ENCODE data around the gene KLHL11.

KLHL11 gene, protein sequence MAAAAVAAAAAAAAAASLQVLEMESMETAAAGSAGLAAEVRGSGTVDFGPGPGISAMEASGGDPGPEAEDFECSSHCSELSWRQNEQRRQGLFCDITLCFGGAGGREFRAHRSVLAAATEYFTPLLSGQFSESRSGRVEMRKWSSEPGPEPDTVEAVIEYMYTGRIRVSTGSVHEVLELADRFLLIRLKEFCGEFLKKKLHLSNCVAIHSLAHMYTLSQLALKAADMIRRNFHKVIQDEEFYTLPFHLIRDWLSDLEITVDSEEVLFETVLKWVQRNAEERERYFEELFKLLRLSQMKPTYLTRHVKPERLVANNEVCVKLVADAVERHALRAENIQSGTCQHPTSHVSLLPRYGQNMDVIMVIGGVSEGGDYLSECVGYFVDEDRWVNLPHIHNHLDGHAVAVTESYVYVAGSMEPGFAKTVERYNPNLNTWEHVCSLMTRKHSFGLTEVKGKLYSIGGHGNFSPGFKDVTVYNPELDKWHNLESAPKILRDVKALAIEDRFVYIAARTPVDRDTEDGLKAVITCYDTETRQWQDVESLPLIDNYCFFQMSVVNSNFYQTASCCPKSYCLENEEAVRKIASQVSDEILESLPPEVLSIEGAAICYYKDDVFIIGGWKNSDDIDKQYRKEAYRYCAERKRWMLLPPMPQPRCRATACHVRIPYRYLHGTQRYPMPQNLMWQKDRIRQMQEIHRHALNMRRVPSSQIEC

DNA sequence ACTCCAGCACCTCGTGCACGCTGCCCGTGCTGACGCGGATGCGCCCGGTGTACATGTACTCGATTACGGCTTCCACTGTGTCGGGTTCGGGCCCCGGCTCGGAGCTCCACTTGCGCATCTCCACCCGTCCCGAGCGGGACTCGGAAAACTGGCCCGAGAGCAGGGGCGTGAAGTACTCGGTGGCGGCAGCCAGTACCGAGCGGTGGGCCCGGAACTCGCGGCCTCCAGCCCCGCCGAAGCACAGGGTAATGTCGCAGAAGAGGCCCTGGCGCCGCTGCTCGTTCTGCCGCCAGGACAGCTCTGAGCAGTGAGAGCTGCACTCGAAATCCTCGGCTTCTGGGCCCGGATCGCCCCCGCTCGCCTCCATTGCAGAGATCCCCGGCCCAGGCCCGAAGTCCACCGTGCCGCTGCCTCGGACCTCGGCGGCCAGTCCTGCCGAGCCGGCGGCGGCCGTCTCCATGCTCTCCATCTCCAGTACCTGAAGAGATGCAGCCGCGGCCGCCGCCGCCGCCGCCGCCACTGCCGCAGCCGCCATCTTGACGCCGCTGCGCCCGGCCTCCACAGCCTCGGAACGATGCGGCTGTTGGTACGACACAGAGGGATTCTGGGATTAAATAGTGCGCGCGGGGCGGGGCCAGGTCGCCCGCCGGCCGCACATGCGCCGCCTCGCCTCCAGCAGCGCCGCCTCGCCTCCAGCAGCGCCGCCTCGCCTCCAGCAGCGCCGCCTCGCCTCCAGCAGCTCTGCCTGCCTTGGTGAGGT is at the start of gene KLHL11:
Gene KLHL11, minus strand, starts transcription at position 588 of the 760 bp plus-strand sequence. Its CDS starts 53 bp downstream, at position 535.
- peak; percentile 70 to 77 for DNase-seq (ENCODE audit: low read depth in 2 of 2)

DNA sequence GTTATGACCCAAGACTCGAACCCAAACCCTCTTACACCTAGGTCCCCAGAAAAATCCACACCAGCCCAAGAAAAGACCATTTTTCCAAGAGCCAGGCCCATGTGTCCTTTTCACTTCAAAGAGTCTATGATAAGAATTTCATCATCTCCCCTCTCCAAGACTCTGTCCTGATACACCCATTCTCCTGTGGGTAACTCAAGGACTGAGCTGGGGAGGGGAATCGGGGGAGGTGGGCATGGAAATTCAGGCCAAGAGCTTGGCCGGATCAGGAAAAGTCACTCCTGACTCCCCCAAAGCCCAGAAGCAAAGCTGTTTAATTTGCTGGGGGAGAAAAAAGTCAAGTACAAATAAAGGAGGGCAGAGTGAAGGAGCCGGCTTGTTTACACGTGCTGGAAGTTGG is 49.8 kb upstream of the KLHL11 start:
- no peak for DNase-seq (ENCODE audit: low read depth in 2 of 2)

DNA sequence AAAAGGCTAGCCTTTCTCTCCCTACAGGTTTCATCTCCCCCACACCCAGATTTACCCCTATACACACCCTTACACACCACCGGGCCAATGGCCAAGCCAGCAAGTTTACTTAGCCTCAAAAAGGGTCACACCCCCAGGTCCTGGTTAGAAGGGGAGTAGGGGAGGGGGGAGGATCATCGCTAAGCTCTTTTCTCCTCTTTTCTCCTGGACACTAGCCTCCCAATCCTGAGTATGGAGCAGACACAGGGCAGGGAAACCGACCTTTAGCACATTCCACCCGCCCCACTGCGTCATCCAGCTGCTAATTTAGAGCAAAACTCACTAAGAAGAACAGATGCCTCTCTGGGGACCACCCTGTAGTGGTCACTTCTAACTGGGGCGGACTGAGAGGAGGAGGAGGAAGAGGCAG is 49.1 kb upstream of the KLHL11 start:
- DNase-seq (ENCODE audit: low read depth in 2 of 2) = no peak

DNA sequence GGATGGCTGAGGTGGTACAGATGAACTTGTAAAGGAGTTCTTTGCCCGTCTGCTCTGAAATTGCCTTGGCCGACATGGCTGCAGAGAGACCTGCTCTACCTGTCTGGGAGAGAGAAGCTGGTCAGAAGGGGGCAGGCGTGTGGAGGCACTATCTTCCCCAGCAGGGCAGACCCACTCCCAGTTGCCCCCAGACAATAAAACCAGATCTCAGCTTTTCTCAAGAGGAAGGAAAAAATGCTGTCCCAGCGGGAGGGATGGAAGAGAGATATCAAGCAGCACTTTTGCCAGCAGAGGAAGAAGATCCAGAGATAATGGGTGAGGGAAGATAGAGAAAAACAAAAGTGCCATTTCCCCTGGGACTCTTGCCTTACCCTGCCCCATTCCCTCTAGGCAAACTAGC is 48.6 kb upstream of the KLHL11 start:
- no peak for DNase-seq (ENCODE audit: low read depth in 2 of 2)

DNA sequence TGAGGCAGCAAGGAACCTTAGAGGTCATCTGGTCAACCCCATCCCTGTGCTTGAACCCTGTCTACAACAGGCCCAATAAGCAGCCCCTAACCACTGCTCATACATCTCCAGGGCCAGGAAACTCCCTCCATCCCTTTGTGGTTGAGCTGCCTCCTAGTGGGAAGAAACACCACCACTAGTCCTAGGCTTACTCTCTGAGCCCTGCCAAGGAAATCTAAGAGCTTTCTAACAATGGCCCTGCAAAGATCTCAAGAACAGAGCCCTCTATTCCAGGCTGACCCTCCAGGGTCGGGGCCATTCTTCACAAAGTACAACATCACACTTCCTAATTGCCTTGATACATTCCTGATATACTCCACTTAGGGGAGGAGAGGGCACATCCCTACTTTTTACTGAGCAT is 47.7 kb upstream of the KLHL11 start:
- DNase-seq (ENCODE audit: low read depth in 2 of 2) = no peak

DNA sequence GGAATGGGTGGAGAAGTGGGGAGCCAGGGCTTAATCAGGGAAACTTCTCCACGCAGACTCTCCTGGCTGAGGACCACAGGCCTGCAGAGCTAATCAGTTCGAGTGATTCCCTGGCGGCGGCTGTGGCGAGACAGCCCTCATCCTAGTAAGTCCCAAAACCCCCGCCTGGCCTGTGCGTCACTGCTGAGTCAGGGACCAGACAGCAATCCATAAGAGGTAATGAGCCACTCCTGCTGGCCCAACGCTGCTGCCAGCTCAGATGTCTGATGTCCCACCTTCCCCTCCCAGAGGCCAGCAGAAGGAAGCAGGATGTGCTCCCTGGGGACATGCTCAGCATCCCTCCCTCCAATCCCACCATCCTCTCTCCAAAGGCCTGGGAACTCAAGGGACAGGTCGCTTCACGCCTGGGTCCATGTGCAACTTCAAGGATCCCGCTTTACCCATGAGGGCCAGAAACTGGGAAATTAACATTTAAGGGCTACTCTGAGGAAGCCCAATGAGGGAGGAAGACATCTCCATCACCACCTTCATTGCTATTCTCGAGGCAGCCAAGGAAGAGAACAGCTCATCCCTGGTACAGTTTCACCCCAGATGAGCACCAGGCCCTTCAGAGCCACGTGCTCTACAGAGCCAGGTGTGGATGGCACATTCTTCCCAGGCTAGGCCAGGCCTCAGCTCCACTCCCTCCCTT is 45.6 kb upstream of the KLHL11 start:
- no peak for DNase-seq (ENCODE audit: low read depth in 2 of 2)

DNA sequence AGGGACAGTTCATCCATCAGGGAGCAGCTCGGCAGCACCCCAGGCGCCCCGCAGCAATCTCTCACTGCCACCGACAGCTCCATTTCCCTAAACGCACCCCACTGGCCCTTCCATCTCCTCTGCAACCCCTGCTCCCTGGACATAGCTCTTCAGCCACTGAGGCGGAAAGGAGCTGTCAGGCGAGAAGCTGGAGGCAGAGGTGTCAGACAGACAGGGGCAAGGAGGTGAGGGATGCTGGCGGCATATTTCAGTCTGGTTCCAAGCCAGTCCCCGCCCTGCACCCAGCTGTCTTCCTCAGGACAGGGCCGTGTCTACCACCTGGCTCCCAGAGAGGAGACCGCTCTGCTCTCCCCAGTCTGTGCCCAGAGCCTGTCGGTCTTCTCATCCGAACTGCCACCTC is 43.9 kb upstream of the KLHL11 start:
- no peak for DNase-seq (ENCODE audit: low read depth in 2 of 2)

DNA sequence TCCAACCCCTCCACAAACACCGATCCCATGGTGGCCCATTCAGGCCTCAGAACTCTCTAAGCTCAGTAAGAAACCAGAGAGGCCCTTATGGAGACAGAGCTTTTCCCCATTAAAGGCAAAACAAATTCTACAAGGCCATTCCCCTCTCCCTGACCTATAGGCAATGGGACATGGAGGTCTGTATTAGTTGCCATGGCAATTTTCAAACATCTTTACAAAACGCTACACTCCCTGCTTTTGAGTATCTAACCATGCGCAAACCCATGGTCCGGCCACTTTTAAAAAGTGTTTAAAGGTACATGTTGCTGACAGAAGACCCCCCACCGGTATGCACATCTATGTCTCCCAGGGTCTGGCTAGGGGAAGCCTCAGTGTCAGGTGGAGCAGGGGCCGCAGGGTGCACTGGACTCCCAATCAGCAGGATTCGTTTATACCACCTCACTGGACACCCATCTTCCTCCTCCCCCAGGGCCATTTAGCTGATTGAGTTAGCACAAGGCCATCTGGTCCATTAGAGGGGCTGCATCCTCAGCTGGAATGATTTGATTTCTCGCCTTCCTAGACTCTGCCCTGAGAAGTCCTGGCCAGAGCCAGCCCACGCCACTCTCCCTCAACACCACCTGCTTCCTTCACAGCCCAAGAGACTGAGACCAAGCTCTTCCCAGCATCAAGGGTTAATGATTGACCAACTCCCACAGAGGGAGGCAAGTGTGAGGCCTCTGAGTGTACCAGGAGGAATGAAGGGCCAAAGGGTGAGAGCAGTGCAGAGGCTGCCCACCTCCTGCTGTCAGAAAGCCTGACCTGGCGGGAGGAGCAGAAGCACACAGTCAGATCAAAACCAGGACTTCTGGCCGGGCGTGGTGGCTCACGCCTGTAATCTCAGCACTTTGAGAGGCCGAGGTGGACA is 42.7 kb upstream of the KLHL11 start:
- DNase-seq (ENCODE audit: low read depth in 2 of 2) = no peak

DNA sequence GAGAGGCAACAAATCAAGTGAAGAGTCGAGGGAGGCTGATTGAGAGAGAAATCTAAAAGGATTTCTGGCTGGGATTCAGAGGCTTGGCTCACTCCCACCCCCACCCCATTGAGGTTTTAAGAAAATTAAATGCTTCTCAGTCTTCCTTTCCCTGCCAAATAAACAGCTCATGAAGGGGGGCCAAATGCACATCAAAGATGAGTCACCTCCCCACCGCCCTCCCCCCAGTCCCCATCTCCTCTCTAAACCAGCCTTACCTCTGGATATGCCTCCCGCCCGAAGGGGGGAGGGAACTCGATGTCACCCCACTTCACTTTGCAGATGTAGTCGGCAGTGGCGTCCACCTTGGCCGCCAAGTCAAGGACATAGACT is 41.9 kb upstream of the KLHL11 start:
- no peak for DNase-seq (ENCODE audit: low read depth in 2 of 2)

DNA sequence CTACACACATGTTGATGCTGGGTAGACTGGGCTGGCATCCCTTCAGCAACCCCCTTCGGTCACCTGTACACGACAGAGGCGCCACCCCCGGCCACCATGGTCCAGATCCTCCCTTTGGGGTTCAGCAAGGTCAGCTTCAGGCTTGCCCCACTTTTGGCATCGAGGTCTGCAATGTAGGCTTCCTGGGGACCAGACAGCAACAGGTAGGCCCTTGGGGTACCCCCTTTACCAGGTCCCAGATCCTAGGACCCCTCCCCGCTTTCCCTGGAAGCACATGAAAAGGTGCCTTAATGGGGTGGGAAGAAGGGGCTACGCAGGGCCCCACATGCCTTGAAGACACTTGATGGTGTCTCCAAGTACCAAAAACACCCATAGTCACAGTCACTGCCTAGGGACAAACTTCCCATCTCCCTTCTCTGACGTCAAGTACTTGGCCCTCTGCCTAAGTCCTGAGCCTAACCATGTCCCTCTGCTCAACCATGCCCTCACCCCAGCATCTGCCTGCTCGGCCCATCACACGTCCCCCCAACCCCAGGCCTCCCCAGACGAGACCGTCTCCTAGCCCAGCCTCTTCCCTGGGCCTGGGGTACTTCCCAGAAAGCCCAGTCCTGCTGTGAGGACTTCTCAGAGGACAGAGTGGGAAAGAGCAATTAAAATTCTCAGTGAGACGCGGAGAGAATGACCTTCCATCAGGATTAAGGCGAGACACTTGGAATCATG is 41.4 kb upstream of the KLHL11 start:
- no peak for DNase-seq (ENCODE audit: low read depth in 2 of 2)

DNA sequence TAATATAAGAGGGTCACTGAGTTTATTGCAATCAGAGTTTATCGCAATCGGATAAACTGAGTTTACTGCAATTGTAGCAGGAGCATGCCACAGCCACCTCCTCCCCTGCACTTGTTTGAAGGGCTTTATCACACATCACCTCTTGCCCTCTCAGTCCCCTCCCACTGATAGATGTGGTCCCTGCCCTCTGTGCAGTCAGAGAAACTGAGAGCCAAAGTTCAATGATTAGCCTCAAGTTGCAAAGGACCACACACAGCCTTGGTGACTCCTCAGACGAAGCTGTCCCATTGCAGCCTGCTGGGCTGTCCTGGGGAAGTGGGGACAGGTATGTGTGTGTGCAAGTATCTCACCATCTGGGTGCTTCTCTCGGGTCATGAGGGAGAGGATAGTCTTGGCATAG is 39.9 kb upstream of the KLHL11 start:
- DNase-seq (ENCODE audit: low read depth in 2 of 2) = no peak

DNA sequence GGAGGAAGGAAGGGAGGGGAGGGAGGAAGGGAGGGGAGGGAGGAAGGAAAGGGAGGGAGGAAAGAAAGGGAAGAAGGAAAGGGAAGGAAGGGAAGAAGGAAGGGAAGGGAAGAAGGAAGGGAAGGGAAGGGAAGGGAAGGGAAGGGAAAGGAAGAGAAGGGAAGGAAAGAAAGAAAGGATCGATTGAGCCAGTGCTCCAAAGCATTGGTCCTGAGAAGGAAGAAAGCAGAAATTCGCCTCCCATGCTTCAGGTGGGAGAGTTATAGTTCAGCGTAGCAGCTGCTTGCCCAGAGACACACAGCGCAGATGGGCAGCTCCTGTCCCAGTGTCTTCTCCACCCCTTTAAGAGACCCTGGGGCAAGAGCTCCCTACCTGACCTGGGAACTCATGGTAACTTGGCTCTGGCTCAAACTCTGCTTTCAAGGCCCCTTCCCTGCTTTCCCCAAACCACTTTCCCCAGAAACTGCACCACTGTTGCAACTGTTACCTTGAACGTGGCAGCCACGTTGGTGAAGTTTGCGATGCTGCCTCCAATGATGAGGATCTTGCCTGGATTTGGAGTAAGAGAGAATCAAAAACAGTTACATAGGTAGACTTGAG is 39.1 kb upstream of the KLHL11 start:
- no peak for DNase-seq (ENCODE audit: low read depth in 2 of 2)

DNA sequence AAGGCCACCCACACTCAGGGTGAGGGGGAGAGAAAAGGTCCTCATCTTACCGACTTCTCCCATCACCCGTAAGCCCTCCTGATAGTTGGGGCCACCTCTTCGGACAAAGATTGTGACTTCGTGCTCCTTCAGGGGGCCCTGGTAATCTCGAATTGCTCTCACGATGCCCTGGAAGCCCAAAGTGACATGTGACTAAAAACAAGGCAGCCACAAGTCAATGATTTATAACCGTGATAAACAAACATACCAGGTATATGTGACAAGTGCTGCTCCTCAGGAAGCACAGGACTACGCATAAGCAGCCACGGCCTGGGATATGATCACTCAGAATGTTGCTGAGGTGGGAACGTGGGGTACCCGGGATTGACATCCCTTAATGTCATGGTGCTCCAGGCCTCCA is 36.4 kb upstream of the KLHL11 start:
- no peak for DNase-seq (ENCODE audit: low read depth in 2 of 2)

DNA sequence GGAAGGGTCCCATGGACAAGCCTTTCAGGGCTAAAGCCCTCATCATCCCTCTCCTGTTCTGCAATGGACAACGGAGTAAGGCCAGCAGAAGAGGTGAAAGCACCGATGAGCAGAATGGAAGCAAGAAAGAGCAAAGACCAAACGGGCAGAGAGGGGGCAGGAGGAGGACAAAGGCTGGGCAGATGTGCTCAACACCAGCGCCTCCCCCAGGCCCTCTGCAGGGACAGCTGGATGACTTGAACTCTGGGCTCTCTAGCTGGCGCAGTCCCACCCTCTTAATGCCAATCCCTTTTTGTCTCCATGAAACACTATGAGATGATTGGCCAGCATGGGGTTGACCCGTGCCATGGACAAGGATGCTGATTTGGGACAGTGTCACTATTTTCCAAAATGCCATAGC is 31.5 kb upstream of the KLHL11 start:
- DNase-seq (ENCODE audit: low read depth in 2 of 2) = no peak

DNA sequence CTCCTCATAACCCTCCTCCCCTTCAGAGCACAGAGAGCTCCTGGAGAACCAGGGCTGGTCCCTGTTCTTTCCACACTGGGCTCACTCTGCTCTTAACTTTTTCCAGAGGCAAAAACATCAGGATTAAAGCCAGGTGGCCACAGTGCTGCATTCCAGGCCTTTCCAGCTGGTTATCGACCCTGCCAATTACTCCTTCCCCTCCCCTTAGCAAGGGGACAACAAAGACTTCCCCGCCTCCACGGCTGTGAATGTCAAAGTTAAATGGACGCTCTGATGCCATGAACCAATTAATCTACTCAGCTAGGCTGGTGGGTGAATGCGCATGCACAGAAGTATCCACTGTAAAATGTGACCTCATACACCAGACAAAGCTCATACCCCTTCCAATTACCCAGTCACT is 30.4 kb upstream of the KLHL11 start:
- DNase-seq (ENCODE audit: low read depth in 2 of 2) = no peak

DNA sequence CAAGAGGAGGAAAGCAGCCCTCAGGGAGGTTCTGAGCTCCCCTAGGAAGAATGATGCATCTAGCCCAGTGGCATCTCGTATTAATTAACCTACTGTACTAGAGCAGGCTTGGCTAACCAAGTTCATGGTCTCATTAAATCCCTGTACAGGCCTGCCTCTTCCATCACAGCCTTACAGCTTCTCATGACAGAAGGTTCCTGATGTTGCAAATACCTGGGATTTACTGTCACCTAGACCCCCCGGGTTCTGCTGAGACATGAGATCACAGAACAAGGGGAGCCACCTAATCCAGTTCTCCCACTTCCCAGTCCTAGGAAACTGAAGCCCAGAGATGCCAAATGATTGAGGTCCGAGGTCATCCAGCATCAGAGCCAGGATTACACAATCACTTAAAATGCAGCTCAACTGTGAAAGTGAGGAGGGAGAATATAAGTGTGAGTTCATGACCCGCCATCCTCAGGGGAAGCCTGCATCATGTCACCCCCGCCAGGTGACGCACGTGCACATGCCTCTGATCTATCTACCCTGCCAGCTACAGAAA is 29.6 kb upstream of the KLHL11 start:
- DNase-seq (ENCODE audit: low read depth in 2 of 2) = no peak

DNA sequence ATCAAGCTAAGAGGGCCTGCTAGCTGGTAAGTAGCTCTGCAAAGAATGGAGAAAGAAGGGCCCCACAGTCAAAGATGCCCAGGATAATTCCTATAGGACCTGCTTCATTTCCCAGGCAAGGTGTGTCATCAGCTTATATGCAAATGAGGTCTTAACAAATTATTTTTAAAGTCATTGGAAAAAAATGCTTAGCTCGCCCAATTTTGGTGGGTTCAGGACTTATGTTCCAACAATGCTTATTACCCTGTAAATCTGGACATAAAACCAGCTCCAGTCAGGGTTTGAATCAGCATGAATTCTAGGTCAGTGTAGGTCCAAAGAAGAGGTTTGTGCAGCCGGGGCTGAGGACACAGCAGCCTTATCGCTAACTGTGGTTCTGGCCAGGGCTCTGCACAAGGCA is 28.2 kb upstream of the KLHL11 start:
- DNase-seq (ENCODE audit: low read depth in 2 of 2) = no peak

DNA sequence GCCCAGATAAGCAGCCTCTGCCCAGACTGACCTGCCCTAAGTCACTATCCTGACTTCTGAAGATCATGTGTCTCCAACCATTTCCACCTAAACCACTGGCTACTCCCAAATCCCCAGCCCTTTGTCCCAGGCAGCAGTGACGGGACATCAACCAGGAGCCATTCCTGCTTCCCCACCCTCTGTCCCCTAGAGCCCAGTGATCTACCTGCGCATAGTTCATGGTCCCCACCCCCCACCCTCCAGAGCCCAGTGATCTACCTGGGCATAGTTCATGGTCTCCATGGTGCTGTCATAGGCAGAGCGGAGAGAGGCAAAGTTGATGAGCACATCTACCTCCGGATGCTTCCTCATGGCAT is 26.8 kb upstream of the KLHL11 start:
- DNase-seq (ENCODE audit: low read depth in 2 of 2) = no peak

DNA sequence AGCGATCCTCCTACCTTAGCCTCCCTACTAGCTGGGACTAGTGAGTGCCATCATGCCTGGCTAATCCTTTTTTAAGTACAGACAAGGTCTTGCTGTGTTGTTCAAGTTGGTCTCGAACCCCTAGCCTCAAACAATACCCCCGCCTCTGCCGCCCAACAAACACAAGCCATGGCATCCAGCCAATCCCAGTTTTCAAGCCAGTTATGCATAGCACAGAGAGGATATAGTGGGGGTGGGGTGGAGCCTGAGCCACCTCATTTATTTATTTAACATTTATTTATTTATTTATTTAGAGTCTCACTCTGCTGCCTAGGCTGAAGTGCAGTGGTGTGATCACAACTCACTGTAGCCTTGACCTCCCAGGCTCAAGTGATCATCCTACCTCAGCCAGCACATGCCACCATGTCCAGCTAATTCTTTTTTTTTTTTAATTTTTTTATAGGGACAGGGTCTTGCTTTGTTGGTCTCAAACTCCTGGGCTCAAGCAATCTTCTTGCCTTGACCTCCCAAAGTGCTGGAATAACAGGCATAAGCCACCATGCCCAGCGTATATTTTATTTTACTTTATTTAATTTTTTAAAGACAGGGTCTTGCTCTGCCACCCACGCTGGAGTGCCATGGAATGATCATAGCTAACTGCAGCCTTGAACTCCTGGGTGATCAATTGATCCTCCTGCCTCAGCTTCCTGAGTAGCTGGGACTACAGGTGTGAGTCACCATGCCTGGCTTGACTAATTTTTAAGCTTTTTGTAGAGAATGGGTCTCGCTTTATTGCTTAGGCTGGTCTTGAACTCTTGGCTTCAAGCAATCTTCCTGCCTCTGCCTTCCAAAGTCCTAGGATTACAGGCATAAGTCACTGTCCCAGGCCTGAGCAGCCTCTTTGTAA is 26.2 kb upstream of the KLHL11 start:
- no peak for DNase-seq (ENCODE audit: low read depth in 2 of 2)

Data from stimulated activated CD8-positive, alpha-beta memory T cell treated with anti-CD3 and anti-CD28 coated beads, Interleukin-15, amount 100 ng/mL, for 4 hours (primary cell).